Mucosa of descending colon (tissue), 3 donors: ENCODE results near the gene CT47B1. TPM values are rescaled to one million over a fixed set of nuclear protein-coding genes. Genes with fewer than 3 reads are reported as not detected.

Experiments
- ATAC-seq: fragments of 200-7000 bp; cut with Tn5 transposase; one replicate; pipeline ENCODE4 v1.9.1; 2020; ENCODE audit warnings: mild to moderate bottlenecking, moderate library complexity
- DNase-seq, 3 donors: peaks; one replicate each; pipeline ENCODE4 v3.0.0-alpha.2; 2020
- H3K36me3 ChIP-seq: fragments of 200-600 bp; one replicate; pipeline ENCODE4 v1.8.0; 2021; ENCODE audit warnings: low read depth, mild to moderate bottlenecking
- H3K4me1 ChIP-seq: fragments of 200-600 bp; one replicate; pipeline ENCODE4 v1.8.0; 2021; ENCODE audit warnings: low read depth, mild to moderate bottlenecking
- H3K4me3 ChIP-seq: fragments of 200-600 bp; one replicate; pipeline ENCODE4 v1.8.0; 2021; ENCODE audit warnings: mild to moderate bottlenecking
- H3K9me3 ChIP-seq: fragments of 200-600 bp; one replicate; pipeline ENCODE4 v1.8.0; 2021; ENCODE audit warnings: mild to moderate bottlenecking
- CTCF ChIP-seq: fragments of 200-600 bp; IDR thresholded peaks from one replicate; pipeline ENCODE4 v1.8.0; 2022; ENCODE audit warnings: antibody characterized with exemption, mild to moderate bottlenecking
- intact Hi-C, 2 donors: fragments of 100-400 bp; cut with DNase I in 1 of 2; cut with micrococcal nuclease in 1 of 2; formaldehyde crosslinking; loops; one replicate each; pipeline versions ENCODE4 v1.11.0 to v1.11.1; 2022; cut with DNase I, micrococcal nuclease
- total RNA-seq, 3 donors: library from RNA; stranded (reverse); fragmentation: NEBNext Ultra II Directional in 2 of 3; extraction: Animal tissue kit (Norgen Biotek cat#: 25700) in 2 of 3; gene quantifications; one replicate each; pipeline versions ENCODE4 v1.2.1 to v1.2.4, GENCODE V29; 2021 to 2023
- donor health status: DM: no; HTN: no; CAD: no; lungs with moderate emphysema.
- donor health status: DM: no; HTN: no; CAD: no.
- donor health status: DM: no; HTN: yes; CAD: no.

CT47B1 gene
- total RNA-seq, 3 donors from 2014 or later = not detected

GRCh38 chrX:120825146-120825545 is 50.5 kb downstream of the CT47B1 start:
- H3K4me3 ChIP-seq = no peak overlapping the region
- DNase-seq = no peak
- intact Hi-C loops = no loop called here
- no peaks in the 10 kb centered on the region for H3K36me3 ChIP-seq
- no peak for ATAC-seq
- no peak for TF ChIP-seq CTCF
- H3K9me3 ChIP-seq = no peaks in the 10 kb centered on the region
- H3K4me1 ChIP-seq = no peaks in the 10 kb centered on the region

DNA sequence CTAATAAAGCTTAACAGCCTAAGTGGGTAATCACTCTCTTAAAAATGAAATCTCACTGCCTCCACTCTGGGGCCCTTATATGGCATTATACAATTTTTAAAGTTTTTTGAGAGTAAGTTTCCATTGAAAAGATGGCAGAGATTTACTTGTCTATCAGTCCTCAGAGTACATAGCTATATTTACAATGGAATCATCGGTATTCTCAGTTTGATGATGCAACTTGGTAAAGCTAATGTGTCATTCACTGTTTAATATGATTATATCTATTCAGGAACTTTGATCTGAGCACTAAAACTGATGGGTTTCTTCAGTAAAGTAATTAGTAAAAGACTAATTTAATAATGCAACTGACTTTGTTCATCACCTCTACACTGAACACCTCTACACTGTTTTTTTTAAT is 51.6 kb downstream of the CT47B1 start:
- ATAC-seq (no peak), DNase-seq (no peak)
- Histone ChIP-seq H3K36me3 (no peaks in the 10 kb centered on the region), H3K4me1 (no peaks in the 10 kb centered on the region), H3K4me3 (no peak overlapping the region), H3K9me3 (no peaks in the 10 kb centered on the region)
- intact Hi-C loops = no loop called here
- TF ChIP-seq CTCF = no peak

DNA sequence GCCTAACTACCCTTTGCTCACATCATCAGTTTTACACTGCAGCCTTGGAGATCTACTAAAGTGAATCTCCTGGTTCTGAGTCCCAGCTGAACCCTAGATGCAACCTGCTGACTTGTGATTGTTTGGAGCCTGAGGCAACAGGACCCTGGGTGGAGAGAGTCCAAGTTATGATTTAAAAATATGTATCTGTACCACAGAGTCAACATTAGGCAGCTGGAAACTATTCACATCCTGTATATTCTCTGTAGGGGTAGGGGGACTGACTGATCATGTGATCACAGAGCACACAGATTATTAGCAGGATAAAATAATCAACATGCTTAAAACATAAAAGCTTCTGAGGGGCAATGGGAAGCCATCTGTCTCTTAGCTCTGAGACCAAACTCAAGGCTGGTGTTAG is 52.1 kb downstream of the CT47B1 start:
- no peak overlapping the region for H3K4me3 ChIP-seq
- no peaks in the 10 kb centered on the region for H3K36me3 ChIP-seq
- TF ChIP-seq CTCF = no peak
- intact Hi-C loops = no loop called here
- ATAC-seq (no peak), DNase-seq (no peak)
- H3K9me3 ChIP-seq = no peaks in the 10 kb centered on the region
- H3K4me1 ChIP-seq = no peaks in the 10 kb centered on the region

Other genes with a start within 250 kb of the CT47B1 start
- gene C1GALT1C1, start 245.8 kb downstream of the CT47B1 start, total RNA-seq = 10 to 100 TPM; 20.8 to 34.5 (median 24.3) TPM
- gene CT47A11, start 61.3 kb upstream of the CT47B1 start, total RNA-seq = not detected
- gene CT47A10, start 66.2 kb upstream of the CT47B1 start, total RNA-seq = not detected
- not detected for gene CT47A9, start 71.0 kb upstream of the CT47B1 start, total RNA-seq
- gene CT47A8, start 75.9 kb upstream of the CT47B1 start, total RNA-seq = not detected
- not detected for gene CT47A7, start 80.7 kb upstream of the CT47B1 start, total RNA-seq
- gene CT47A6, start 85.6 kb upstream of the CT47B1 start, total RNA-seq = not detected
- not detected for gene CT47A5, start 90.5 kb upstream of the CT47B1 start, total RNA-seq
- not detected for gene CT47A4, start 95.3 kb upstream of the CT47B1 start, total RNA-seq
- gene CT47A3, start 100.2 kb upstream of the CT47B1 start, total RNA-seq = not detected
- not detected for gene CT47A2, start 105.1 kb upstream of the CT47B1 start, total RNA-seq
- not detected for gene CT47A1, start 109.9 kb upstream of the CT47B1 start, total RNA-seq
- gene GLUD2, start 171.7 kb upstream of the CT47B1 start, total RNA-seq = under 1 TPM; 0.14 to 0.70 (median 0.24) TPM